HG02798 (cell line): Measurements from ENCODE around the gene MRPS33.
"Not testable (repeated sequence)": the region's sequence is repeated elsewhere in the genome, so short reads cannot be mapped to it uniquely, and the experiment has no call there.

Experiments
- ATAC-seq: cut with Tn5 transposase; IDR thresholded peaks from one replicate; pipeline ENCODE4 v1.9.1; 2021; ENCODE audit warnings: mild to moderate bottlenecking; ENCODE audit not compliant: unreplicated experiment, poor library complexity

Gene MRPS33

GRCh38 chr7:140956997-140957396, 57.8 kb downstream of the MRPS33 start:
- not testable (repeated sequence) for ATAC-seq
